SW 1271 (cell line): ENCODE data around the gene MEDAG.
"Not testable (repeated sequence)": the region's sequence is repeated elsewhere in the genome, so short reads cannot be mapped to it uniquely, and the experiment has no call there.

Experiments used
- DNase-seq, 2 experiments: peaks; one replicate each; lab custom pipeline; 2025; lab: John Stamatoyannopoulos, UW

The MEDAG gene

GRCh38 chr13:30907121-30907861 is 1.2 kb downstream of the MEDAG start:
- no peak for DNase-seq

GRCh38 chr13:30908416-30908980 is 2.4 kb downstream of the MEDAG start:
- DNase-seq = no peak

GRCh38 chr13:30910676-30911075 is 4.6 kb downstream of the MEDAG start:
- no peak for DNase-seq

GRCh38 chr13:30915691-30916541 is 9.8 kb downstream of the MEDAG start:
- DNase-seq = no peak

GRCh38 chr13:30916991-30917390 is 10.9 kb downstream of the MEDAG start:
- no peak for DNase-seq

- no peak for DNase-seq
These were observed 12.8 kb downstream of the MEDAG start for GRCh38 chr13:30918662-30919405.

GRCh38 chr13:30920162-30920909 is 14.3 kb downstream of the MEDAG start:
- DNase-seq = no peak

- no peak for DNase-seq
These were observed 17.3 kb downstream of the MEDAG start for GRCh38 chr13:30923418-30923817.

GRCh38 chr13:30924721-30925120 is 18.6 kb downstream of the MEDAG start:
- DNase-seq = no peak

- DNase-seq = no peak
These were observed 19.4 kb downstream of the MEDAG start for GRCh38 chr13:30925429-30925828.

- DNase-seq = no peak
These were observed 20.7 kb downstream of the MEDAG start for GRCh38 chr13:30926781-30927180.

- not testable (repeated sequence) for DNase-seq
These were observed 21.1 kb downstream of the MEDAG start for GRCh38 chr13:30927188-30927587.

- no peak for DNase-seq
These were observed 21.5 kb downstream of the MEDAG start for GRCh38 chr13:30927595-30927994.

- no peak for DNase-seq
These were observed 22.9 kb downstream of the MEDAG start for GRCh38 chr13:30928978-30929377.

- no peak for DNase-seq
These were observed 26.6 kb downstream of the MEDAG start, which contains the start of gene TEX26 for GRCh38 chr13:30932481-30933353. TSS of gene TEX26 (plus strand) at chr13:30932656. CDS start at chr13:30932716, 60 bp downstream.

GRCh38 chr13:30933354-30933670 is 27.2 kb downstream of the MEDAG start:
- no peak for DNase-seq

- DNase-seq = no peak
These were observed 28.3 kb downstream of the MEDAG start for GRCh38 chr13:30934381-30934780.

- no peak for DNase-seq
These were observed 28.7 kb downstream of the MEDAG start for GRCh38 chr13:30934803-30935202.

GRCh38 chr13:30936971-30937370 is 30.9 kb downstream of the MEDAG start:
- no peak for DNase-seq

GRCh38 chr13:30943881-30944280 is 37.8 kb downstream of the MEDAG start:
- no peak for DNase-seq
